Lung microvascular endothelial cell (primary cell): ENCODE data around the gene SLC50A1. TPM values are rescaled to one million over a fixed set of nuclear protein-coding genes. Genes with fewer than 3 reads are reported as not detected.
"Not testable (repeated sequence)": the region's sequence is repeated elsewhere in the genome, so short reads cannot be mapped to it uniquely, and the experiment has no call there.

Source experiments
- DNase-seq, 2 donors: peaks; one replicate each; pipeline versions ENCODE4 v3.0.0 to v3.0.0-alpha.2; 2010; ENCODE audit warnings: low read depth in 2 of 2
- total RNA-seq: library from RNA; depleted of rRNA; stranded (reverse); fragments of >200 nt; gene quantifications from 2 replicates; pipeline ENCODE4 v1.2.1, GENCODE V29; 2014

Gene SLC50A1
- total RNA-seq, 1 donor from 2014 or later: 36.9 TPM

- no peak for DNase-seq
Observed at GRCh38 chr1:155116113-155116764, 19.4 kb upstream of the SLC50A1 start.

- no peak for DNase-seq
Observed at GRCh38 chr1:155117610-155118009, 18.0 kb upstream of the SLC50A1 start.

GRCh38 chr1:155118090-155118489, 17.6 kb upstream of the SLC50A1 start:
- DNase-seq: not testable (repeated sequence)

GRCh38 chr1:155120253-155120652, 15.4 kb upstream of the SLC50A1 start:
- no peak for DNase-seq

GRCh38 chr1:155121249-155121648, 14.4 kb upstream of the SLC50A1 start:
- DNase-seq: no peak

GRCh38 chr1:155122308-155122707, 13.3 kb upstream of the SLC50A1 start:
- no peak for DNase-seq

GRCh38 chr1:155123801-155124200, 11.9 kb upstream of the SLC50A1 start:
- DNase-seq: peak; percentile 75 to 90

- DNase-seq: peak; percentile 50 to 89
Observed at GRCh38 chr1:155124503-155125463, 10.9 kb upstream of the SLC50A1 start.

- no peak for DNase-seq
Observed at GRCh38 chr1:155125511-155125945, 10.1 kb upstream of the SLC50A1 start.

GRCh38 chr1:155125946-155126555, 9.6 kb upstream of the SLC50A1 start:
- DNase-seq: peak; percentile 29 to 91

GRCh38 chr1:155126556-155127104, 9.0 kb upstream of the SLC50A1 start:
- DNase-seq: peak; percentile 63 to 86

- peak; percentile 87 to 96 for DNase-seq
Observed at GRCh38 chr1:155127105-155127966, 8.3 kb upstream of the SLC50A1 start, which contains the start of gene EFNA1. EFNA1 (plus strand) TSS chr1:155127876; CDS start chr1:155127978, 102 bp downstream.

GRCh38 chr1:155127967-155128754, 7.5 kb upstream of the SLC50A1 start:
- peak in 1 of 2 donors; percentile 35 for DNase-seq

- peak; percentile 93 to 95 for DNase-seq
Observed at GRCh38 chr1:155128755-155129473, 6.7 kb upstream of the SLC50A1 start.

- DNase-seq: peak; percentile 14 to 31
Observed at GRCh38 chr1:155130272-155131006, 5.2 kb upstream of the SLC50A1 start.

GRCh38 chr1:155131285-155131684, 4.4 kb upstream of the SLC50A1 start:
- peak in 1 of 2 donors; percentile 17 for DNase-seq

GRCh38 chr1:155131856-155132255, 3.8 kb upstream of the SLC50A1 start:
- peak; percentile 12 for DNase-seq

GRCh38 chr1:155133799-155134281, 1.8 kb upstream of the SLC50A1 start:
- DNase-seq: peak in 1 of 2 donors; percentile 18
